ENCODE data around the gene APEH.
"Not testable (repeated sequence)": the region's sequence is repeated elsewhere in the genome, so short reads cannot be mapped to it uniquely, and the experiment has no call there.

The APEH gene

DNA sequence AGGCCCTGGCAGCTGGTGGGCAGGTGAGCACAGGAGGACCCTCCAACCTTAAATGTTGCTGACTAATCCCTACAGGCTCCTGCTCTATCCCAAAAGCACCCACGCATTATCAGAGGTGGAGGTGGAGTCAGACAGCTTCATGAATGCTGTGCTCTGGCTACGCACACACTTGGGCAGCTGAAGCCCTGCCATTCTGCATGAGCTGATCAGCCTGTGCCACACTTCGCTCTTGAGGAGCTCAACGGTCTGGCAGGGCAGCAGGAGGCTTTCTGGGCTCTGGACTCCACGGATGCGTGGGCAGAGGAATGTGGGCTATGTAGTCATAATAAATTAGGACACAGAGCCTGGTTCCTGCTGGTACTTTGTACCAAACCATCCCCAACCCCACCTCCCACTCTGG, 9.0 kb downstream of the APEH start:
- TF ChIP-seq EZH2phosphoT487 (IDR thresholded peaks at IDR 0.05; ENCODE audit: low read depth), result no peak
- no peak for TF ChIP-seq CTCF (IDR thresholded peaks at IDR 0.05; ENCODE audit: low read depth, low read length)
- H3K4me2 ChIP-seq (ENCODE audit: low read length), result no peak overlapping the region
- no peak overlapping the region for H3K27ac ChIP-seq (ENCODE audit: low read length)
- H3K4me1 ChIP-seq (ENCODE audit: low read length), result no peaks in the 10 kb centered on the region
- no peaks in the 10 kb centered on the region for H3K79me2 ChIP-seq (ENCODE audit: low read length)
- H3K9ac ChIP-seq (ENCODE audit: low read length), result no peak overlapping the region
- H3K36me3 ChIP-seq (replicated peaks; ENCODE audit: low read depth, low read length), result peaks cover 42% of the 10 kb centered on the region
- no peak overlapping the region for H3K4me3 ChIP-seq (ENCODE audit: low read length)
- H3K9me3 ChIP-seq (ENCODE audit: insufficient read depth, low read length), result no peaks in the 10 kb centered on the region
- H2AFZ ChIP-seq (ENCODE audit: low read depth, low read length), result no peak overlapping the region
- H4K20me1 ChIP-seq (ENCODE audit: insufficient read depth, low read length), result no peaks in the 10 kb centered on the region
- H3K27me3 ChIP-seq (ENCODE audit: low read depth, low read length), result no peaks in the 10 kb centered on the region

DNA sequence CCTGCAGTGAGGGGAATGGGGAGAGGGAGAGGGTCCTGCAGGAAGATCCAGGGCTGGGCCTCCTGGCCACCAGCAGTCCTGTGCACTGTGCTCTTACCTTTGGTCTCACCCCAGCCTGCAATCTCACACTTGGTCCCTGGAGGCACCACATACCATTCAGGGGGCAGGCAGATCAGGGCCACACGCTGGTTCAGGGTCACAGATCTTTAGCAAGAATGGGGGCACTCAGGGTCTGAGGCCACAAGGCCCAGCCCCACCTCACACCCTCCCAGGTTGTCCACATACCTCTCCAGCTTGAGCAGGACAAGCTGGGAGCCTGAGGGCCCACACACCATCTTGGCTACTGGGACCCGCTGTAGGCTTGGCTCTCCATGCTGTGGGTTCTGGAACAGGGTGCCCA, 10.3 kb downstream of the APEH start:
- not testable (repeated sequence) for H3K9ac ChIP-seq (ENCODE audit: low read length); H3K27ac ChIP-seq (ENCODE audit: low read length); H3K79me2 ChIP-seq (ENCODE audit: low read length); H3K4me1 ChIP-seq (ENCODE audit: low read length); H3K4me3 ChIP-seq (ENCODE audit: low read length); H4K20me1 ChIP-seq (ENCODE audit: insufficient read depth, low read length); H3K9me3 ChIP-seq (ENCODE audit: insufficient read depth, low read length); H3K4me2 ChIP-seq (ENCODE audit: low read length); H2AFZ ChIP-seq (ENCODE audit: low read depth, low read length); H3K27me3 ChIP-seq (ENCODE audit: low read depth, low read length)
- H3K36me3 ChIP-seq (replicated peaks; ENCODE audit: low read depth, low read length), result peaks cover 30% of the 10 kb centered on the region

DNA sequence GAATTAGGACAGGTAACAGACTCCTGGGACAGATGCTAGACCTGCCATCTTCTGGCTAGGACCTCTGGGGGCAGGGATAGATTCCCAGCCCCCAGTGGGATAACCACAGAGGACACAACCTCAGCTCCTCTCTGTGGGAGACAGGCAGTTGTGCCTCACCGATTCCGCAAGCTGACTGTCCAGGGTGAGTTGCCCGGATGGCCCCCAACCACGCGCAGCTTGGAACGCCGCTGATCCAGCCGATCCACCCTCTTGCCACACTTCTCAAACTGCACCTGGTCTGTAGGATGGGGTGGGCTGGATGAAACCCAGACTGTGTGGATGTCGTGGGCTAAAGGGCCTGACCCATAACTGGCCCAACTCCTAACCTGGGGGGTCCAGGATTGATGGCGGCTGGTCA, 11.0 kb downstream of the APEH start:
- not testable (repeated sequence) for H3K4me3 ChIP-seq (ENCODE audit: low read length); H3K9me3 ChIP-seq (ENCODE audit: insufficient read depth, low read length); H3K4me2 ChIP-seq (ENCODE audit: low read length); H3K4me1 ChIP-seq (ENCODE audit: low read length); H3K27me3 ChIP-seq (ENCODE audit: low read depth, low read length); H4K20me1 ChIP-seq (ENCODE audit: insufficient read depth, low read length); H3K79me2 ChIP-seq (ENCODE audit: low read length); H2AFZ ChIP-seq (ENCODE audit: low read depth, low read length); H3K9ac ChIP-seq (ENCODE audit: low read length); H3K27ac ChIP-seq (ENCODE audit: low read length)
- H3K36me3 ChIP-seq (replicated peaks; ENCODE audit: low read depth, low read length), result peaks cover 25% of the 10 kb centered on the region

GRCh38 chr3:49685846-49686245, 11.7 kb downstream of the APEH start:
- H3K27me3 ChIP-seq (ENCODE audit: low read depth, low read length); H4K20me1 ChIP-seq (ENCODE audit: insufficient read depth, low read length); H3K4me1 ChIP-seq (ENCODE audit: low read length); H2AFZ ChIP-seq (ENCODE audit: low read depth, low read length); H3K4me3 ChIP-seq (ENCODE audit: low read length); H3K9me3 ChIP-seq (ENCODE audit: insufficient read depth, low read length); H3K4me2 ChIP-seq (ENCODE audit: low read length); H3K27ac ChIP-seq (ENCODE audit: low read length); H3K9ac ChIP-seq (ENCODE audit: low read length): not testable (repeated sequence)
- H3K79me2 ChIP-seq (ENCODE audit: low read length), result peaks cover 15% of the 10 kb centered on the region
- peaks cover 22% of the 10 kb centered on the region for H3K36me3 ChIP-seq (replicated peaks; ENCODE audit: low read depth, low read length)

DNA sequence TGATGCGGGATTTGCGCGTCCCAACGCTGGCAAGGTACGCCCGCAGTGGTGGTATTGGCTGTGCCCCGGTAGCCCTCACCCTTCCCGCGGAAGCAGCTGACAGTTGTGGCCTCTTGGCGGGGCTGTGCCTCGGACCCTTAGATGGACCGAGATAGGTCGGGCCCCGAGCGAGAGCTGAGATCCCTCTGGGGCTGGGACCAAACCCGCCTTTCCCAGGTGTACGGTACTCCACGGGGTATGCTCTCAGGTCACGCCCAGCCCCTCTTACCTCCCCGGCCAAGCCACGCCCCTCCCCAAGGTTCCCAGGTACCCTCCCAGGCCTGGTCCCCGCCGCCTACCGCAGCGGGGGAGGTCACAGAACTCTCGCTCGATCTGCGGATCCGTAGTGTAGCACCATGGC, 12.2 kb downstream of the APEH start:
- not testable (repeated sequence) for H3K4me1 ChIP-seq (ENCODE audit: low read length); H4K20me1 ChIP-seq (ENCODE audit: insufficient read depth, low read length); H3K9me3 ChIP-seq (ENCODE audit: insufficient read depth, low read length); H3K27me3 ChIP-seq (ENCODE audit: low read depth, low read length); H3K9ac ChIP-seq (ENCODE audit: low read length); H2AFZ ChIP-seq (ENCODE audit: low read depth, low read length); H3K27ac ChIP-seq (ENCODE audit: low read length); H3K4me3 ChIP-seq (ENCODE audit: low read length); H3K4me2 ChIP-seq (ENCODE audit: low read length)
- Histone ChIP-seq H3K79me2 (ENCODE audit: low read length) (peaks cover 16% of the 10 kb centered on the region), H3K36me3 (replicated peaks; ENCODE audit: low read depth, low read length) (peaks cover 22% of the 10 kb centered on the region)

DNA sequence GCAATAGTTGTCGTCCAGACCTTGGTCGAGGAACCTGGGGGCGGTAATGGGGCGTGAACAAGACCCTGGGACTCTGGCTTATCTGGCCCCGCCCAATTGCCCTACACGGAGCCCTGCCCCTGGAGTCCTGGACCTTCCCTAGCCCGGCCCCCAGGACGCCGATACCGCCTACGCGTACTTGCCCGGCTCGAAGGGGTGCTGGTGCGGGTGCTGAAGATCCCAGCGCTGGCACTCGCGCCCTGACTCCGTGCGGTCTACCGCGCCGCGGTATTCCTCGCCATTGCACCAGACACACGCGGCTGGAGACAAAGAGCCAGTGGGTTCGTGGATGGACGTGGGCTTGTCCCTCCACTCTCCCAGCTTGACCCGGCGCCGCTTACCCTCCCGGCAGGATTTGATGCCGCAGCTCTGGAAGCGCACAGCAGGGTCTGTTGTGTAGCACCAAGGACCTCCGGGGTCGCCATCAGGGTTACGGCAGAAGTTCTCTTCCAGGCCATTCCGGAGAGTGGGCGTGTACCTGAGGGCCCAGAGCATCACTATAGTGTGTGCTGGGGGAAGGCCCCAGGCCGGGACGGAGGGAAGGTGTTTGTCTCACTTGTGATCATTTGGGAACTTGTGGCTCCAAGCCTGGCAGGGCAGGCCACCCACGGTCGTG, 12.7 kb downstream of the APEH start:
- H2AFZ ChIP-seq (ENCODE audit: low read depth, low read length); H4K20me1 ChIP-seq (ENCODE audit: insufficient read depth, low read length); H3K4me3 ChIP-seq (ENCODE audit: low read length); H3K4me1 ChIP-seq (ENCODE audit: low read length); H3K27ac ChIP-seq (ENCODE audit: low read length); H3K9ac ChIP-seq (ENCODE audit: low read length); H3K27me3 ChIP-seq (ENCODE audit: low read depth, low read length); H3K4me2 ChIP-seq (ENCODE audit: low read length); H3K9me3 ChIP-seq (ENCODE audit: insufficient read depth, low read length): not testable (repeated sequence)
- peaks cover 17% of the 10 kb centered on the region for H3K36me3 ChIP-seq (replicated peaks; ENCODE audit: low read depth, low read length)
- peaks cover 16% of the 10 kb centered on the region for H3K79me2 ChIP-seq (ENCODE audit: low read length)

DNA sequence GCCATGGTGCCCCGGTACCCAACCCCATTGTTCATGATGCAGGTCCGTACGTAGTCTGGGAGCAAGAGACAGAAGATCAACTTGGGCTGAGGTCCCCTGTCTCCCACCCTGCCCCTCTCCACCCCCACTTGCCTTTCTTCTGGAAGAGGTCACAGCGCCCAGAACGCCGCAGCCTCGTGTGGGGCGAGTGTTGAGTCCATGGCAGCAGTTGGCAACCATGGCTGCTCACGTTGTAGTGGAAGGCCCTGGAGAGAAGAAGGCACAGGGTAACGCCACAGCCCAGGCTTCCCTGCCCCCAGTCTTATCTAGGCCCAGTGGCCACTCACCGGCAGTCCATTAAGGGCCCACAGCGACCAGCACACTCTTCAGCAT, 13.3 kb downstream of the APEH start:
- not testable (repeated sequence) for H3K9ac ChIP-seq (ENCODE audit: low read length); H4K20me1 ChIP-seq (ENCODE audit: insufficient read depth, low read length); H3K4me3 ChIP-seq (ENCODE audit: low read length); H3K4me1 ChIP-seq (ENCODE audit: low read length); H3K27me3 ChIP-seq (ENCODE audit: low read depth, low read length); H3K27ac ChIP-seq (ENCODE audit: low read length); H3K4me2 ChIP-seq (ENCODE audit: low read length); H3K9me3 ChIP-seq (ENCODE audit: insufficient read depth, low read length); H2AFZ ChIP-seq (ENCODE audit: low read depth, low read length)
- Histone ChIP-seq H3K79me2 (ENCODE audit: low read length) (peaks cover 16% of the 10 kb centered on the region), H3K36me3 (replicated peaks; ENCODE audit: low read depth, low read length) (peaks cover 12% of the 10 kb centered on the region)

GRCh38 chr3:49688338-49689045, 14.3 kb downstream of the APEH start:
- H4K20me1 ChIP-seq (ENCODE audit: insufficient read depth, low read length); H3K9me3 ChIP-seq (ENCODE audit: insufficient read depth, low read length); H3K27me3 ChIP-seq (ENCODE audit: low read depth, low read length); H3K4me1 ChIP-seq (ENCODE audit: low read length); H3K36me3 ChIP-seq (replicated peaks; ENCODE audit: low read depth, low read length): not testable (repeated sequence)
- Histone ChIP-seq H3K4me3 (ENCODE audit: low read length) (peak overlapping the region; percentile 87), H3K4me2 (ENCODE audit: low read length) (peak overlapping the region; percentile 89), H2AFZ (ENCODE audit: low read depth, low read length) (0 out of 2 replicates have a peak overlapping the region, but pooled peaks have one; percentile 75), H3K27ac (ENCODE audit: low read length) (peak overlapping the region; percentile 52), H3K9ac (ENCODE audit: low read length) (peak overlapping the region; percentile 93), H3K79me2 (ENCODE audit: low read length) (peaks cover 16% of the 10 kb centered on the region)
